Heart right ventricle (tissue), 16 donors: ENCODE measurements around the gene ATF3. TPM values are rescaled to one million over a fixed set of nuclear protein-coding genes. Genes with fewer than 3 reads are reported as not detected.

ENCODE experiments used
- ATAC-seq, 8 donors: fragments of 200-7000 bp; cut with Tn5 transposase; one replicate each; pipeline ENCODE4 v1.9.1; 2020; ENCODE audit warnings: mild to moderate bottlenecking in 8 of 8, moderate library complexity in 8 of 8, moderate number of reproducible peaks in 1 of 8
- DNase-seq, 2 donors: peaks; one replicate each; pipeline ENCODE4 v3.0.0-alpha.2; 2020
- H3K27ac ChIP-seq, 10 donors: fragments of 200-600 bp; sonication (generic) in 2 of 10; one replicate each; pipeline versions ENCODE4 v1.5.0 to v1.8.0; 2020 to 2022; ENCODE audit warnings: mild to moderate bottlenecking in 3 of 10
- H3K27me3 ChIP-seq, 7 donors: fragments of 200-600 bp; one replicate each; pipeline ENCODE4 v1.8.0; 2021 to 2022; ENCODE audit warnings: mild to moderate bottlenecking in 2 of 7
- H3K36me3 ChIP-seq, 9 donors: fragments of 200-600 bp; sonication (generic) in 1 of 9; one replicate each; pipeline versions ENCODE4 v1.5.0 to v1.8.0; 2020 to 2022; ENCODE audit warnings: mild to moderate bottlenecking in 2 of 9
- H3K4me1 ChIP-seq, 9 donors: fragments of 200-600 bp; sonication (generic) in 1 of 9; one replicate each; pipeline versions ENCODE4 v1.5.0 to v1.8.0; 2020 to 2022; ENCODE audit warnings: mild to moderate bottlenecking in 4 of 9
- H3K4me3 ChIP-seq, 10 donors: fragments of 200-600 bp; sonication (generic) in 2 of 10; one replicate each; pipeline versions ENCODE4 v1.5.0 to v1.8.0; 2020 to 2022; ENCODE audit warnings: mild to moderate bottlenecking in 7 of 10, moderate library complexity in 2 of 10
- H3K9me3 ChIP-seq, 11 donors: fragments of 200-600 bp in 10 of 11; sonication (generic) in 2 of 11; one replicate each; pipeline versions ENCODE4 v1.5.0 to v1.8.0; 2013 to 2022; ENCODE audit warnings: mild to moderate bottlenecking in 2 of 11, control low read depth in 1 of 11, moderate library complexity in 1 of 11
- WGBS, 2 donors: extraction: QIAGEN DNeasy Blood & Tissue Kit; methylation state at CpG; one replicate each; pipeline ENCODE4 v1.1.7; 2013; ENCODE audit warnings: inconsistent platforms in 1 of 2; 5-methylcytosine and 5-hydroxymethylcytosine counted together
- intact Hi-C, 10 donors: fragments of 100-400 bp; cut with DNase I; formaldehyde crosslinking; loops; one replicate each; pipeline versions ENCODE4 v1.11.1 to v1.14.2; 2022
- polyA plus RNA-seq, 2 donors: library from polyadenylated mRNA; stranded (reverse); fragments of 200-250 nt; gene quantifications; one replicate each; pipeline ENCODE4 v1.2.3, GENCODE V29; 2013
- total RNA-seq, 10 donors: library from RNA; stranded (reverse); fragmentation: NEBNext Ultra II Directional in 3 of 10; extraction: Animal tissue kit (Norgen Biotek cat#: 25700) in 3 of 10; gene quantifications; one replicate each; pipeline versions ENCODE4 v1.2.1 to v1.2.4, GENCODE V29; 2021 to 2023
- TF ChIP-seq, protein P1 (sequence below), 9 donors: fragments of 200-600 bp; sonication (generic) in 2 of 9; IDR thresholded peaks; one replicate each; pipeline versions ENCODE4 v1.5.0 to v1.8.0; 2021 to 2022; ENCODE audit warnings: antibody characterized with exemption in 9 of 9, mild to moderate bottlenecking in 5 of 9, moderate library complexity in 1 of 9
- donor health status: Arrhythmogenic right ventricular cardiomyopathy.
- donor health status: ischemic (EF 13 %, LVEDD 7.1; RV severe dilation, severe dysfunction).
- donor health status: healthy with polysubstance abuse.
- donor health status: DM: no; HTN: yes; CAD: no.
- donor health status: DM: no; HTN: no; CAD: no.
- donor health status: ischemic (EF 25% LVEDD 6.9; RV normal size, moderate dysfunction).
- donor health status: ischemic (EF 25% LVEDD 5.7; RV mildly dilated, moderate dysfunction).
- donor health status: healthy.
- donor health status: DM: yes; HTN: yes; CAD: no.
- donor health status: Ischemic cardiomyopathy.
- donor health status: ischemic (EF 35%, LVEDD 5.7; RV mildly dilated, moderate dysfunction).
- donor health status: nonischemic (EF 11% LVEDD 7.7; RV severe dilation, severe dysfunction).
- donor health status: DM: yes; HTN: yes; CAD: no.
- donor health status: PGD.
- donor health status: ischemic (EF 29% LVEDD 5.4; RV normal size, mild dysfunction).
- donor health status: nonischemic (EF 23%, LVEDD 6.1; RV moderate dilation, normal function).

ATF3 gene
- total and polyA plus RNA-seq, 12 donors = 8.4 to 684 (median 25.9) TPM

DNA sequence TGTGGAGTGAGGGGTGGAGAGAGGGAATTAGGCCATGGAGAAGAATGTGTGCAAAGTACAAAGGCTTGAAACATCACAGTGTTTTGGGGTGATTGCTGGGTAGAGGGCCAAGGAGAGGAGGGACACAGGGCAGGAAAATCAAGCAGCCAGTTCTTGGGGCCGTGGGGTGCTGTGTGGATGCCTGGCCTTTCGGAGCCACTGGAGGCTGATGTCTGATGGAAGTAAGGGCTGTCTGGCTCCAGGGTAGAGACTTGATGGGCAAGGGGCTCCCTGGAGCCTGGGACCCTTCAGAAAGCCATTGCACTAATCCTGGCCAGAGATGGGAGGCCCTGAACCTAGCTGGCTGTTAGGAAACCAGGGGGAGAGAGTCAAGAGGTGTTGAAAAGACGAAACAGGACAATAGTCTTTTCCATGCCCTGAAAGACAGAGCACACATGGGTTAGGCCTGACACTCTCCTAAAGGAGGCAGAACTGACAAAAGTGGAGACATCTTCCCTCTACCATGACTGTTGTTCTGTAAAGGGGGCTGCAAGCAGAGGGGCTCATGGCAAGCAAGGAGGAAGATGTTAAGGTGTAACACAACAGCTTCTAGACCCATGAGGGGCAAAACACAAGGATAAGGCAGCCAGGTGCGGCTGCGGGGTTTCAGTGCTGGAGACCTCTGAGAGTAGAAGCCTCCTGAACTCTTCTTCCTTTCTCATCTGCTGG, 21.0 kb downstream of the ATF3 start:
- ATAC-seq (no peak), DNase-seq (no peak)
- Histone ChIP-seq H3K9me3 (peaks cover 0 to 11% (median 0%) of the 10 kb centered on the region in 11 donors), H3K27ac (no peak overlapping the region), H3K27me3 (no peaks in the 10 kb centered on the region), H3K4me1 (peaks cover 0 to 13% (median 2%) of the 10 kb centered on the region in 9 donors), H3K4me3 (no peak overlapping the region), H3K36me3 (no peaks in the 10 kb centered on the region)
- TF ChIP-seq, protein P1, sequence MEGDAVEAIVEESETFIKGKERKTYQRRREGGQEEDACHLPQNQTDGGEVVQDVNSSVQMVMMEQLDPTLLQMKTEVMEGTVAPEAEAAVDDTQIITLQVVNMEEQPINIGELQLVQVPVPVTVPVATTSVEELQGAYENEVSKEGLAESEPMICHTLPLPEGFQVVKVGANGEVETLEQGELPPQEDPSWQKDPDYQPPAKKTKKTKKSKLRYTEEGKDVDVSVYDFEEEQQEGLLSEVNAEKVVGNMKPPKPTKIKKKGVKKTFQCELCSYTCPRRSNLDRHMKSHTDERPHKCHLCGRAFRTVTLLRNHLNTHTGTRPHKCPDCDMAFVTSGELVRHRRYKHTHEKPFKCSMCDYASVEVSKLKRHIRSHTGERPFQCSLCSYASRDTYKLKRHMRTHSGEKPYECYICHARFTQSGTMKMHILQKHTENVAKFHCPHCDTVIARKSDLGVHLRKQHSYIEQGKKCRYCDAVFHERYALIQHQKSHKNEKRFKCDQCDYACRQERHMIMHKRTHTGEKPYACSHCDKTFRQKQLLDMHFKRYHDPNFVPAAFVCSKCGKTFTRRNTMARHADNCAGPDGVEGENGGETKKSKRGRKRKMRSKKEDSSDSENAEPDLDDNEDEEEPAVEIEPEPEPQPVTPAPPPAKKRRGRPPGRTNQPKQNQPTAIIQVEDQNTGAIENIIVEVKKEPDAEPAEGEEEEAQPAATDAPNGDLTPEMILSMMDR (IDR thresholded peaks at IDR 0.05) = no peak
- intact Hi-C loops = loop anchor here in 9 of 10 donors (1.0 to 10.0 kb wide), 5 partner anchors 145 to 155 kb away; no protein-coding TSS in a partner anchor
- WGBS, 2 donors = 74 to 76% methylated on average over 5 of the region's 5 CpGs

DNA sequence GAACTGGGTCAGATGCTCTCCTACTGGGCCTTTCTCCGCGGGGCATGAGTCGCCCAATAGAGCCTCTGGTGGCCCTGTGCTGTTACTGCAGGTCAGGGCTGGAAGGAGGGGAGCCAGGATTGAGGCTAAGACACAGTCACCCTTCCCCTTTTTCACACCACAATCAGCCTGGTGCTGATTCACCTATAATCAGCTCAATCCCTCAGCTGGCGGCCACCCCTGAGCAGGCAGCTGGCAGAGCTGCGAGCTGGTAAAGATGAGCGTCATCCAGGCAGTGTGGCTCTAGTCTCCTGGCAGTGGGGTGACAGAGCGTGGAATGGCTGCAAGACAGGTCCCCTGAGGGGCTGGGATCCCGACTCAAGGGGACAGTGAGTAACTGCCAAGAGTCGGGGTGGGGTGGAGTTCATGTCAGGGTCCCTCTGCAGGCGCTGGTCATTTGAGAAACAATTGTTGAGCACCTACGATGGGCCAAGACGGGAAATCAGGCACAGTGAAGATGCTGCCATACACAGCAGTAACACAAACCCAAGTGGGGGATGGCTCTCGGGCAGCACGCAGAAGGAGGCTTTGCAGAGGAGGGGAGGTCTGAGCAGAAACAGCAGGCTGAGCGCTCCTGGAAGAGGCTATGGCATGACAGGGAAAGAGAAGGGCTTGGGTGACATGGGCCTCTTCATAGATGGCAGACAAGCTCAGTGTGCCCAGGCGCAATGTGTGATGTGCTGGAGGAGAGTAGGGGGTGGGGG, 21.8 kb downstream of the ATF3 start:
- DNase-seq (peak; percentile 56 to 60), ATAC-seq (peak; percentile 85 to 93 (median 90))
- 60 to 64% methylated on average over 15 to 16 of the region's 16 CpGs for WGBS, 2 donors
- no peaks in the 10 kb centered on the region for H3K36me3 ChIP-seq
- intact Hi-C loops = loop anchor here in 6 of 10 donors (1.0 to 5.0 kb wide), 3 partner anchors 153 to 154 kb away; no protein-coding TSS in a partner anchor
- no peak overlapping the region for H3K27ac ChIP-seq
- H3K27me3 ChIP-seq = no peaks in the 10 kb centered on the region
- peaks cover 0 to 11% (median 0%) of the 10 kb centered on the region in 11 donors for H3K9me3 ChIP-seq
- TF ChIP-seq, protein P1 (IDR thresholded peaks at IDR 0.05) = peak; percentile 76 to 94 (median 85)
- H3K4me1 ChIP-seq = peaks cover 0 to 20% (median 9%) of the 10 kb centered on the region in 9 donors
- no peak overlapping the region for H3K4me3 ChIP-seq

DNA sequence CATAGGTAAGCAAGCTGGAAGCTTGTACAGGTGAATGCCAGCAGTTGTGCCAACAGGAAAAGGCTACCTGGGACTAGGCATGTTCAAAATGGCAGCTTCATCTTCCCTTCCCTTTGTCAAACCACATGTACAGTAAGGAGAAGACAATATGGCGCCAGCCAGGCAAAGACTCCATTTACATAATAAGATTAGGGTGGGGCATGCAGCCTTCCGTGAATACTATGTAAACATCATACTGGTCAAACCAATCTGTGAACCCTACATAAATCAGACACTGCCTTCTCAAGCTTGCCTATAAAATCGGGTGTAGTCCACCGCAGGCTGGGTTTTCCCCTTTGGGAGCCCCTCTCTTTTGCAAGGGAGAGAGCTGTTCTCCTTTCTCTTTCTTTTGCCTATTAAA, 24.6 kb downstream of the ATF3 start:
- no peaks in the 10 kb centered on the region for H3K36me3 ChIP-seq
- DNase-seq (no peak), ATAC-seq (no peak)
- peaks cover 0 to 11% (median 0%) of the 10 kb centered on the region in 11 donors for H3K9me3 ChIP-seq
- WGBS, 2 donors = 93 to 97% methylated on average over 4 of the region's 4 CpGs
- TF ChIP-seq, protein P1 (IDR thresholded peaks at IDR 0.05) = no peak
- H3K4me3 ChIP-seq = no peak overlapping the region
- H3K27me3 ChIP-seq = no peaks in the 10 kb centered on the region
- H3K27ac ChIP-seq = no peak overlapping the region
- intact Hi-C loops = loop anchor here in 1 of 10 donors (5.0 kb wide), 1 partner anchor 156 kb away; no protein-coding TSS in a partner anchor
- peaks cover 13 to 48% (median 34%) of the 10 kb centered on the region in 9 donors for H3K4me1 ChIP-seq

DNA sequence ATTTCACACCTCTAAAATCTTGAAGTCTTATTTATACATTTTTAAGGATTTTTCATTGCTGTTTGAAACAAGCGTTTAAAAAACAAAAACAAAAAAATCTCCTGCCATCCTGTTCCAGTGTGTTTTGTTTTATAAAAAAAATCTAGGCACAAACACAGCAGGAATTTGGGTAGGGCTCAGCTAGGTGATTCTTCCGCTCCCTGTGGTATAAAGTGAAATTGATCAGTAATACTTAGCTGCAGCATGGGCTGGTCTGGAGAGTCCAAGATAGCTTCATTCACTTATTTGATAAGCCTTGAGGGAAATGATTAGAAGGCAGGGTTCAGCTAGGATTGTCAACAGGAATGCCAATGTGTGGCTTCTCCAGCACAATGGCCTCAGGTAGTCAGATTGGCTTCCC, 25.7 kb downstream of the ATF3 start:
- DNase-seq = no peak
- WGBS, 2 donors = 93 to 99% methylated on average over 2 of the region's 2 CpGs
- no peaks in the 10 kb centered on the region for H3K36me3 ChIP-seq
- no peaks in the 10 kb centered on the region for H3K27me3 ChIP-seq
- TF ChIP-seq, protein P1 (IDR thresholded peaks at IDR 0.05) = no peak
- no peak for ATAC-seq
- peaks cover 15 to 59% (median 45%) of the 10 kb centered on the region in 9 donors for H3K4me1 ChIP-seq
- H3K4me3 ChIP-seq = no peak overlapping the region
- peak overlapping the region in 4 of 10 donors; percentile 82 to 90 (median 86) for H3K27ac ChIP-seq
- peaks cover 0 to 11% (median 0%) of the 10 kb centered on the region in 11 donors for H3K9me3 ChIP-seq
- intact Hi-C loops = loop anchor here in 1 of 10 donors (5.0 kb wide), 1 partner anchor 157 kb away; no protein-coding TSS in a partner anchor
